ENCODE data around the gene LRRC4C. TPM values are rescaled to one million over a fixed set of nuclear protein-coding genes. Genes with fewer than 3 reads are reported as not detected.

The LRRC4C gene
- total RNA-seq, 3 donors from 2014 or later (not counting 1 experiment from before 2014, with no cell fraction given), result not detected

DNA sequence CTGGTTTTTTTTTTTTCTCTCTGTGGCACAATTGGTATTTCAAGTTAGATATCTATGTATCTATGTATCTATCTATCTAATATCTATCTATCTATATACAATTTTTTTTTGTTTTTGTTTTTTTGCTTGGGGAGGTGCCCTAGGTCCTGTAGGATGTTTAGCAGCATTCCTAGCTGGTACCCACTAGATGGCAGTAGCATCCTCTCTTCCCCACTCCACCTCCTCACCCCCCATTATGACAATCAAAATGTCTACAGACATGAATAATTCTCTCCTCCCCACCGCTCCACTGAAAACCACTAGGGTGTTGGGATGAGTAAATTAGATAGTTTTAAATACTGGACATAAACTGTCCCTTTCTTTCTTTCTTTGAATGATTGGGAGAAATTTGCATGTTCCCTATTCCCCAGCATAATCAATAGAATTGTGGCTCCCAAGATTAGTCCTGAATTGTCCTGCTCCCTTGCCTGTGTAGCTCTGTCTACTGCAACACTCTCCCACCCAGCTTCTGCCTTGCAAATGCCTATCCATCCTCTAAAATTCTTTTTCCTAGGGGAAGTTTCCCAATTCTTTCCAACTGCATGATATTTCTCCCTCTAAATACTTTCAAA lies 1152.4 kb downstream of the LRRC4C start:
- no CpG with 5 or more reads among the region's 1 CpG for WGBS (ENCODE audit: insufficient coverage)
- H3K27me3 ChIP-seq (ENCODE audit: control insufficient read depth, insufficient read depth, low read length), result no peaks in the 10 kb centered on the region
- no peak for DNase-seq
- no peak overlapping the region for H3K4me3 ChIP-seq (ENCODE audit: low read length)
- Mint-ChIP-seq H3K36me3 (no peaks in the 10 kb centered on the region), H3K27me3 (ENCODE audit: low read depth in 2 of 2) (no peaks in the 10 kb centered on the region), H3K4me1 (no peaks in the 10 kb centered on the region), H3K27ac (no peak overlapping the region), H3K9me3 (peaks cover 11 to 12% of the 10 kb centered on the region in 2 donors), H3K4me3 (no peak overlapping the region)
- no peaks in the 10 kb centered on the region for H3K4me1 ChIP-seq (ENCODE audit: control insufficient read depth, insufficient read depth, low read length)
- no peak for ATAC-seq
- H3K9me3 ChIP-seq (ENCODE audit: control insufficient read depth, insufficient read depth, low read length), result no peaks in the 10 kb centered on the region
- H3K27ac ChIP-seq (ENCODE audit: low read length), result no peak overlapping the region
- TF ChIP-seq, protein P1, sequence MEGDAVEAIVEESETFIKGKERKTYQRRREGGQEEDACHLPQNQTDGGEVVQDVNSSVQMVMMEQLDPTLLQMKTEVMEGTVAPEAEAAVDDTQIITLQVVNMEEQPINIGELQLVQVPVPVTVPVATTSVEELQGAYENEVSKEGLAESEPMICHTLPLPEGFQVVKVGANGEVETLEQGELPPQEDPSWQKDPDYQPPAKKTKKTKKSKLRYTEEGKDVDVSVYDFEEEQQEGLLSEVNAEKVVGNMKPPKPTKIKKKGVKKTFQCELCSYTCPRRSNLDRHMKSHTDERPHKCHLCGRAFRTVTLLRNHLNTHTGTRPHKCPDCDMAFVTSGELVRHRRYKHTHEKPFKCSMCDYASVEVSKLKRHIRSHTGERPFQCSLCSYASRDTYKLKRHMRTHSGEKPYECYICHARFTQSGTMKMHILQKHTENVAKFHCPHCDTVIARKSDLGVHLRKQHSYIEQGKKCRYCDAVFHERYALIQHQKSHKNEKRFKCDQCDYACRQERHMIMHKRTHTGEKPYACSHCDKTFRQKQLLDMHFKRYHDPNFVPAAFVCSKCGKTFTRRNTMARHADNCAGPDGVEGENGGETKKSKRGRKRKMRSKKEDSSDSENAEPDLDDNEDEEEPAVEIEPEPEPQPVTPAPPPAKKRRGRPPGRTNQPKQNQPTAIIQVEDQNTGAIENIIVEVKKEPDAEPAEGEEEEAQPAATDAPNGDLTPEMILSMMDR (IDR thresholded peaks at IDR 0.05), result no peak
- no peaks in the 10 kb centered on the region for H3K36me3 ChIP-seq (ENCODE audit: control insufficient read depth, insufficient read depth, low read length)
- intact Hi-C loops (cut with micrococcal nuclease), result no loop called here

DNA sequence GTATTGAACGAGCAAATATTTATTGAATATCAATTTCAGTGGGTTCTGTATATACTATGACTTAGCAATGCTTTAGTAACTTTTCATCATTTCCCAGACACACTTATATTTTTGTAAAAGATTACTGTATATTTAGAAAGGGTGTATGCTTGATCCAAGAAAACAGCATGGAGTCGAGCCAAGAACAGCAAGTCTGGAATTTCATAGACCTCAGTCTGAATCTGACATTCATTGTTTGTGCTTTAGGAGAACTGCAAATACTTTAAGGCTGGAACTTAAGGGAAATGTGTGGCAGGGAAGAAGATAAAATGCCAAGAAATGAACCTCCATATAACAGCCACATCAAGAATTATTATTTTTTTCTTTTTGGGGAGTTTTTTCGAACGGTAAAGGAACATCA lies 1156.8 kb downstream of the LRRC4C start:
- Histone ChIP-seq H3K4me3 (ENCODE audit: low read length) (no peak overlapping the region), H3K9me3 (ENCODE audit: control insufficient read depth, insufficient read depth, low read length) (no peaks in the 10 kb centered on the region), H3K36me3 (ENCODE audit: control insufficient read depth, insufficient read depth, low read length) (no peaks in the 10 kb centered on the region), H3K4me1 (ENCODE audit: control insufficient read depth, insufficient read depth, low read length) (no peaks in the 10 kb centered on the region), H3K27ac (ENCODE audit: low read length) (no peak overlapping the region), H3K27me3 (ENCODE audit: control insufficient read depth, insufficient read depth, low read length) (no peaks in the 10 kb centered on the region)
- intact Hi-C loops (cut with micrococcal nuclease), result no loop called here
- no peak for ATAC-seq
- TF ChIP-seq, protein P1 (IDR thresholded peaks at IDR 0.05), result no peak
- Mint-ChIP-seq H3K4me3 (no peak overlapping the region), H3K4me1 (no peaks in the 10 kb centered on the region), H3K9me3 (peaks cover 11 to 14% of the 10 kb centered on the region in 2 donors), H3K36me3 (no peaks in the 10 kb centered on the region), H3K27ac (no peak overlapping the region), H3K27me3 (ENCODE audit: low read depth in 2 of 2) (no peaks in the 10 kb centered on the region)
- 83% methylated on average over 3 of the region's 4 CpGs for WGBS (ENCODE audit: insufficient coverage)
- no peak for DNase-seq

DNA sequence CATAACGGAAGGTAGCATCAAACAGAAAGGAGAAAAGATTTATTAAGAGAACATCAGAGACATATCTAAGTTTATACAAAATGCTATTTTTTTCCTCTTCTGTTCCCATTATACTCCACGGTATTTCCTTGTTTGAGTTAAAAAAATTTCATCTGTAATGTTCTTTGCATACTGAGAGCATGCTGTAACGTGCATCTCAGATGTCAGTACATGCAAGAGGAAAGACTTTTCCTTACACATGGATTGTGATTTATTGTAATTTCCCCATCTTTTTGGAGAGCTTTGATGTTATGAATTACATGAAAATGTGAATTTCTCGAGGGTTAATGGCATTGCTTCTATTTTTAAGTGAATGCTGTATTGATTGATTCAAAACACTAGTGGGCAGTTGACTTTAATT lies 1164.0 kb downstream of the LRRC4C start:
- no peaks in the 10 kb centered on the region for H3K36me3 Mint-ChIP-seq
- WGBS (ENCODE audit: insufficient coverage), result 72% methylated on average over 2 of the region's 4 CpGs
- H3K27ac Mint-ChIP-seq, result no peak overlapping the region
- TF ChIP-seq, protein P1 (IDR thresholded peaks at IDR 0.05), result no peak
- H3K9me3 Mint-ChIP-seq, result peaks cover 3 to 9% of the 10 kb centered on the region in 2 donors
- Histone ChIP-seq H3K4me3 (ENCODE audit: low read length) (no peak overlapping the region), H3K9me3 (ENCODE audit: control insufficient read depth, insufficient read depth, low read length) (no peaks in the 10 kb centered on the region), H3K27me3 (ENCODE audit: control insufficient read depth, insufficient read depth, low read length) (no peaks in the 10 kb centered on the region), H3K4me1 (ENCODE audit: control insufficient read depth, insufficient read depth, low read length) (no peaks in the 10 kb centered on the region), H3K36me3 (ENCODE audit: control insufficient read depth, insufficient read depth, low read length) (no peaks in the 10 kb centered on the region), H3K27ac (ENCODE audit: low read length) (no peak overlapping the region)
- H3K4me3 Mint-ChIP-seq, result no peak overlapping the region
- intact Hi-C loops (cut with micrococcal nuclease), result no loop called here
- DNase-seq (no peak), ATAC-seq (no peak)
- H3K4me1 Mint-ChIP-seq, result peaks cover 6 to 7% of the 10 kb centered on the region in 2 donors
- H3K27me3 Mint-ChIP-seq (ENCODE audit: low read depth in 2 of 2), result peaks cover 5 to 7% of the 10 kb centered on the region in 2 donors

DNA sequence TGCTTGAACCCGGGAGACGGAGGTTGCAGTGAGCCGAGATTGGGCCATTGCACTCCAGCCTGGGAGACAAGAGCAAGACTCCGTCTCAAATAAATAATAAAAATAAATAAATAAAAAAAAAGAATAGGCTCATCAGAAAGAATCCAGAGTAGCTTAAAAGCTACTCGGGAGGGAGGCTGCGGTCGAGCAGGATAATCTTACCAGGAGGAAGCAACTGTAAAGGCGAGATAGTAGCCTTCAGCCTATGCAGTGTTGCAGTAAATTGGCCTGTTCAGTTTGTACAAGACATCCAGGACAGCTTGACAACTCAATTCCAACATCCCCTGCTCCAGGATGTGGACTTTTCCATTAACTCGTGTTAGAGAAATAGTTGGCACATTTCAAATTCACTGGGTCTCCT lies 1164.7 kb downstream of the LRRC4C start:
- Mint-ChIP-seq H3K4me3 (no peak overlapping the region), H3K36me3 (no peaks in the 10 kb centered on the region), H3K27me3 (ENCODE audit: low read depth in 2 of 2) (peaks cover 5 to 7% of the 10 kb centered on the region in 2 donors), H3K4me1 (peaks cover 6 to 7% of the 10 kb centered on the region in 2 donors), H3K27ac (no peak overlapping the region), H3K9me3 (peaks cover 3 to 9% of the 10 kb centered on the region in 2 donors)
- TF ChIP-seq, protein P1 (IDR thresholded peaks at IDR 0.05), result no peak
- Histone ChIP-seq H3K4me1 (ENCODE audit: control insufficient read depth, insufficient read depth, low read length) (no peaks in the 10 kb centered on the region), H3K27ac (ENCODE audit: low read length) (no peak overlapping the region), H3K4me3 (ENCODE audit: low read length) (no peak overlapping the region), H3K27me3 (ENCODE audit: control insufficient read depth, insufficient read depth, low read length) (no peaks in the 10 kb centered on the region), H3K36me3 (ENCODE audit: control insufficient read depth, insufficient read depth, low read length) (no peaks in the 10 kb centered on the region), H3K9me3 (ENCODE audit: control insufficient read depth, insufficient read depth, low read length) (no peaks in the 10 kb centered on the region)
- 57% methylated on average over 8 of the region's 9 CpGs for WGBS (ENCODE audit: insufficient coverage)
- intact Hi-C loops (cut with micrococcal nuclease), result no loop called here
- no peak for ATAC-seq
- DNase-seq, result no peak

All from natural killer cell (primary cell).